Mesenteric fat pad (tissue), 1 donor: ENCODE results near the gene PTPRQ. TPM values are rescaled to one million over a fixed set of nuclear protein-coding genes. Genes with fewer than 3 reads are reported as not detected.
A peak's percentile ranks its signal among the peaks of the same experiment; 100 is the strongest.
"Not testable (repeated sequence)": the region's sequence is repeated elsewhere in the genome, so short reads cannot be mapped to it uniquely, and the experiment has no call there.

Source experiments
- DNase-seq: peaks from one replicate; pipeline ENCODE4 v3.0.0-alpha.2; 2020; ENCODE audit warnings: low spot score
- total RNA-seq: library from RNA; stranded (reverse); fragmentation: NEBNext Ultra II Directional; extraction: Animal tissue kit (Norgen Biotek cat#: 25700); gene quantifications from one replicate; pipeline ENCODE4 v1.2.1, GENCODE V29; 2021
- donor health status: DM: yes; HTN: yes; CAD: no.

Gene PTPRQ
- total RNA-seq, 1 donor from 2014 or later, result 1.8 TPM

GRCh38 chr12:80472911-80473500 lies 29.0 kb downstream of the PTPRQ start:
- DNase-seq, result no peak

- DNase-seq, result not testable (repeated sequence)
Observed at GRCh38 chr12:80477521-80478145, 33.6 kb downstream of the PTPRQ start.

- DNase-seq, result no peak
Observed at GRCh38 chr12:80484746-80485145, 40.7 kb downstream of the PTPRQ start.

DNA sequence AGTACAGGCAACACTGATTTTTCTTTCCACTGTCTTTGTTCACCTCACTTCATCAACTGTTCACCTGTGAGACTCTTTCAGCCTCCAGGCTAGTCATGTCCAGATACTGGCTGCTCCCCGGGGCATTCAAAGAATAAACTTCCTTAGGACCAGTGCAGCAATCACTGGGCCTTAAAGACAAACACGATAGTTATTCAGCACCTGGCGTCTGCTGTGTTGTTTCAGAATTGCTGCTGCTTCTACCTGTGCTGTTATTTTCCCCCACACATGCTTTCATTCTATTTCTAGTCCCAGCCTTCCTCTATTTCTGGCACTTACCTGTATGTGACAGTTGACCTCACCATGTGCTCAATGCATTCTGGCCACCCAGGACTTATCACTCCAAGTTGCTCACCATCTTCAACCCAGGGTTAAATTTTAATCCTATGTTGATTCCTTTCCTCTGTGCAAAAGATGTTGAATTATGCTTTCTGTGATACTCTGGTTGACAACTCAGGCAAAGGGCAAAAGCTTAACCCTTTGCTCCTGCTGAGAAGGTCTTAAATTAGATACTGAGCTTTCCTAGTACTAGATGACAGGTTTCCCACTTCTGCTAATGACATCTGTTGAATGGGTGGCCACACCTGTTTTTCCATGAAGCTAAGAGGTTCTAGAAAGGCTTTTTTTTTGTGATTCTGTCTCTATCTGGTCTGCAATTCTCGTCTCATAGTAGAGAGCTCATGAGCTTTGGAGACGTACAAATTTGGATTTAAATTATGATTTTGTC lies 41.4 kb downstream of the PTPRQ start:
- no peak for DNase-seq

- no peak for DNase-seq
Observed at GRCh38 chr12:80490329-80490728, 46.3 kb downstream of the PTPRQ start.

GRCh38 chr12:80491166-80491565 lies 47.1 kb downstream of the PTPRQ start:
- DNase-seq, result no peak

DNA sequence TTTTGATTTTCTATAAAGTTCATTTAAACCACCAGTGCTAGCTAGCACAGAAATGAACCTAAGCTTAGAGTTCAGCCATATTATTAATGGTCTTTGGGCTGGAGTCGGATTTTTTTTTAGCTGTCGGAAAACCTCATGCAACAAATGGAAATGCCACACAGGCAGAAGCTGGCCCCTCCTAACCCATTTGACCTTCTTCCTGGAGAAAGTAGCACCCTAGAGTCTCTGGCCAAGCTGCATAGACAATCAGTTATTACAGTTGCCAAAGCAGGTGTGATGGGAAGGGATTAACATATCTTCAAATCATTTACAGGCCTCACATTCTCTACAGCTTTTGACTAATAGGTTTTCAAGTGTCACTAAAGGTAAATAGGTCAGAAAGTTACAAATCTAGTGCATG lies 49.4 kb downstream of the PTPRQ start:
- DNase-seq, result no peak

GRCh38 chr12:80494836-80495235 lies 50.8 kb downstream of the PTPRQ start:
- DNase-seq, result no peak

DNA sequence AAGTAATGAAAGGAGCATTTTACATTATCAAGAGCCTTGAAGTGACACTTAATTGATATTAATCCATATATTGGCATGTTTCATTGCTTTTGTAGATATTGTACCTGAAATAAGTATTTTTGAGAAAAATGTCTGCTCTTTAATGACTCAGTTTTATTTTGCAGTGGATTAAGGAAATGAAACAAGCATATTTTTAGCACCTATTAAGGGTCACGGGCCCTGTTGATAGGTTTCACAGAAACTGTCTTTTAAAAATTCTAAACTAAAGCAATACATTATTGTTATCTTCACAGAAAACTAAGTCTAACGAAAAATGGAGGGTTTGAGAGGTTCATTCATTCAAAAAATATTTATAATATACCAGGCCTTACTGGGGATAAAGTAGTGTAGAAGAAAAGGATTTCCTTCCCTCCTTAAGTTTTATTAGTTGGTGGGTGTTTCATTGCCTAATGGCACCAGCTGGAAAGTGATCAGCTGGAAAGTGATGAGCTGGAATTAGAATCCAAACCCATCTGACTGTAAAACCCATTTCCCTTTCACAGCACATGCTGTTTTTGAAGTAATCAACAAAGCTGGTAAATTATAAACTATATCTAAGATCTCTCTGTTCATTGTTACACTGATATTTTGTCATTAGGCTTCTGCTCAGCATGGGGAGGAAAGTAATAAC lies 54.2 kb downstream of the PTPRQ start:
- no peak for DNase-seq

DNA sequence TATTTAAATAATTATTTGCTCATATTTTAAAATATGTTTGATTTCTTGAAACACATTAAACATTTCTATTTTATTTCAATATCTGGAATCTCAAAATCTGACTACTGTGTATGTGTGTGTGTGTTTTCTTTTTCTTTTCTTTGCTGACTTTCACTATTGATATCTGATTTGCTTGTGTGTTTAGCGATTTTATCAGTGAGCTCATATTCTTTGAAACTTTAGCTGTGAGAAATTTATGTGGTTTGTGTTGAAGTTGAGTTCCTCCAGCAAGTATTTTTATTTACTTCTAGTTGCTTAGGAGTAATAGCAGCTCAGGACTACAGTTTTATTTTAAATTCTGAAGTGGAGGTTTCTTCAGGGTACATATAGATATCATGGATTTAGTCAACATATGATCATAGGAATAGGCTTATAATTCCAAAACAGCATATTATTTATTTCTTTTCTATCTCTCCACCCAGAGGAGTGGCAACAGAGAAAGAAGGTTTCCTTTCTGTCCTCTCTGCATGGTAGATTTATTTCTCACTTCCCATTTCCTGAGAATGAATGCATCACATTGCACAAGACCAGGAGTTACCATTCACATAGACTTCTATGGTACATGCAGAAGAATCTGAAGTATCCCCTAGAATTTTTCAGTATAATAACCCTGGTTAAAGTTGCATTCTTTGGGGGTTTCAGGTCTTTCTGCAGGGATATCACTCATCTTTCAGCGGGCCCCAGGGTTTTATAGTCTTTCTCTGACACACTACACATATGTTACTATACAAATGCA lies 60.5 kb downstream of the PTPRQ start:
- no peak for DNase-seq

- DNase-seq, result no peak
Observed at GRCh38 chr12:80509781-80510556, 65.9 kb downstream of the PTPRQ start.

DNA sequence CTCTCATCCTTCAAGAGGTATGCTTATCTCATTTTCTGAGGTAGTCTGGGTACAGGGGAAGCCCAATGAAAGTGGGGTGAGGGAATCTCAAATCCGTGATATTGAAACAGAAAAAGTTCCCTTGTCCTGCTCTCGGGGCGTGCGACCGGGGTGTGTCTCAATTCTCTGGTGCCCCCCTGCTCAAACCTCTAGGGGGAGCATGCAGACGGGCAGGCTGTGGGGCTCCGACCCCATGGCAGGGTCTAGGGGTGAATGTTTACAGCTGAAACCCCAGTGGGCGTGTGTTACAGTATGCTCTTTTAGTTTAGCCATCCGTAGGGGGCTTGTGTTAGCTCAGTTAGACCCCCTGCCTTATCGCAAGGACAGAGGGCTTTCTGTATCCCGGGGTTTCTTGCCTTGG lies 68.7 kb downstream of the PTPRQ start:
- DNase-seq, result peak; percentile 81

DNA sequence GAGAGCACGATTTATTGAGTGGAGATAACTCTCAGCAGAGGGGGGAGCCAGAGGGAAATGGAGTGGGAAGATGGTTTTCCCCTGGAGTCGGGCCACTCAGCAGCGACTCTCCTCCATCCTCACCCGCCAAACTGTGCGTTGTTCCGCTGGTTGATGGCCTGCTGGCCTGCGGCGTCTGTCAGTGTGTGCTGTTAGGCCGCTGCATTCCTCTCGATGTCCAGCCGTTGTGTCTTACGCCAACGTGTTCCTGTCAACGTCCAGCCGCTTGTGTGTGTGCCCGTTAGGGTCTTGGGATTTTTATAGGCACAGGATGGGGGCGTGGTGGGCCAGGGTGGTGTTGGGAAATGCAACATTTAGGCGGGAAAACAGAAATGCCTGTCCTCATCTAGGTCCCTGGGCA lies 69.2 kb downstream of the PTPRQ start:
- DNase-seq, result no peak

GRCh38 chr12:80517655-80518054 lies 73.6 kb downstream of the PTPRQ start:
- no peak for DNase-seq

GRCh38 chr12:80531646-80532045 lies 87.6 kb downstream of the PTPRQ start:
- no peak for DNase-seq

- no peak for DNase-seq
Observed at GRCh38 chr12:80539029-80539428, 95.0 kb downstream of the PTPRQ start.

DNA sequence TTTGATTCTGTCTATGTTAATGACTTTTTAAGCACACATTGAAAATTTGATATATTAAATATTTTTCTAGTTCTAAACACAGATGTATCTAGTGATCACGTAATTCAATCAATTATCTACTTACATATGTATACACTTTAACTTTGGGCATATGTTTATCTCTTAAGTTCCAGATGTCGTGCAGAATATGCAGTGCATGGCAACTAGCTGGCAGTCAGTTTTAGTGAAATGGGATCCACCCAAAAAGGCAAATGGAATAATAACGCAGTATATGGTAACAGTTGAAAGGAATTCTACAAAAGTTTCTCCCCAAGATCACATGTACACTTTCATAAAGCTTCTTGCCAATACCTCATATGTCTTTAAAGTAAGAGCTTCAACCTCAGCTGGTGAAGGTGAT lies 105.3 kb downstream of the PTPRQ start:
- DNase-seq, result no peak

GRCh38 chr12:80551897-80552296 lies 107.9 kb downstream of the PTPRQ start:
- DNase-seq, result no peak

DNA sequence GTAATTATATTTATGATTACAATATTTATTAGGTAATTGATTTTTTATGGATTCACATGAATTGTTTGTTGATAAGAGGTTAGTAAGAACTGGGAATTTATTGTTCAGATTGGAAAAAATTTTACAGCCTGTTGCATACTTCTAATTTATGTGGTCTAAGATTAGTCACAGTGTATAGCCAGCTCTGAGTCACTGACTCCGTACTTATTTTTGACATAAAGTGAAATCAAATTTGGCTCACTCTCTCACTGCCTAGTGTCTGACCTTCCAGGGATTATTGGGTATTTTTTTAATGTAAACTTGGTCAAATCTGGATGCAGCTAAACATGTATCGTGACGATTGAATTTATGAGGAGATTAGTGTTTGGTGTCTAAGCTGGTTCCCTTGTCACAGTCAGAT lies 109.3 kb downstream of the PTPRQ start:
- DNase-seq, result no peak

DNA sequence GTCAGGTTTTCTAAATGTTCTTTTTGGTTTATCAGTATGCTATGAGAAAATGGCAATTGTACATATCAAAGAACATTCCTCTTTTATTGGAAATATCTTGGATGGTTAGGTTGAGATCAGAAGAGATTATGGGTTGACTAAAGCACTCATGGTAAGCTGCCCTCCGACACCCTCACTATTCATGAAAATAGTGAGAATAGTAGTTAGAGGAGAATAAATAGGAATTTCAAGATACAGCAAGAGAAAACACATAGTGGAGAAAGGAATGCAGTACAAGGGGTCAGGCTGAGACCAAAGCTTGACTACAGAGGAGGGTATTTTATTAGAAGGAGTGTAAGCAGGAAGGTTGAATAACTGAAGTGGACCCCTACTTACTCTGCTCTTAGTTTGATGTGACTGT lies 112.5 kb downstream of the PTPRQ start:
- no peak for DNase-seq

DNA sequence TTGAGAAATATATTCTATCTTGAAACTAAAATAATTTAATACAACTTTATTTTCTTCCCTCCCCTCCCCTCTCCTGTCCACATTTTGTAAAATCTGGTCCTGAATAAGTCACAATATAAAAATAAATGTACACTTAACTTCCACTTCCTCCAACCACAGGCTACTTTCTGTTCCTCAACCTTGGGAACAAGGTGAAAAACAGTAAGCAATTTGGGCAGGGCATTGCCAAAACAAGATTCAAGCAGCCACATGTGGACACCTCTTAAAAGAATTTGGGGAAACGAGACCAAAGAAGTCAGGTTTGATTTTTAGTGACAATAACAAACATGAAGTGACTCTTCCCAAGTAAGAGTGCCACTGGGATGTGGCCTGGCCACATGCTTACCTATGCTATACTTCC lies 115.7 kb downstream of the PTPRQ start:
- no peak for DNase-seq
